Measurements from ENCODE around the gene QSOX2. TPM values are rescaled to one million over a fixed set of nuclear protein-coding genes. Genes with fewer than 3 reads are reported as not detected.

QSOX2 gene
- total and polyA plus RNA-seq, 4 donors = 0.79 to 12.7 (median 4.3) TPM

DNA sequence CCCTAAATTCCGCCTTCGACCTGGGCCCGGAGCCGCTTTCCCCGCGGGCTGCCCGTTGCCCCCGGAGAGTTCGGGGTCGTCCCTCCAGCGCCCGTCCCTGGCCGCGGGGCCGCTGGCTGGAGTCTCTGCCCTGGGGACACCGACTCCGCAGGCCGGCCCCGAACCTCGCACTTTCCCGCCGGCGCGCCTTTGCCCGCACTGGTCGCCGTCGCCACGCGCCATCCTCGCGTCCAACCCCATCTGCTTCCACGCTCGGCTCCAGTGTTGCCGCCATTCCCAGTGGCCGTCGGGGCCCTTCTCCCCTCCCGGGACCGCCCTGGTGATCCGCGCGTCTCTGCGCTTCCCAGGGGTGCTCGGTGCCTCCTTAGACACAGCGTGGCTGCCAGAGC is 51.7 kb downstream of the QSOX2 start:
- TF ChIP-seq TAF1 (conservative IDR thresholded peaks at IDR 0.05) (no peak), FOXA1 (IDR thresholded peaks at IDR 0.05) (no peak), SP1 (IDR thresholded peaks at IDR 0.05) (no peak), HNF4G (IDR thresholded peaks at IDR 0.05) (no peak), HNF4A (conservative IDR thresholded peaks at IDR 0.05) (no peak), RXRA (IDR thresholded peaks at IDR 0.05) (no peak), JUND (IDR thresholded peaks at IDR 0.05) (no peak), NR2F2 (IDR thresholded peaks at IDR 0.05) (no peak), RAD21 (IDR thresholded peaks at IDR 0.05) (no peak), EGR1 (IDR thresholded peaks at IDR 0.05; ENCODE audit: low read depth in 2 of 2) (no peak)
- TF ChIP-seq, protein P1, sequence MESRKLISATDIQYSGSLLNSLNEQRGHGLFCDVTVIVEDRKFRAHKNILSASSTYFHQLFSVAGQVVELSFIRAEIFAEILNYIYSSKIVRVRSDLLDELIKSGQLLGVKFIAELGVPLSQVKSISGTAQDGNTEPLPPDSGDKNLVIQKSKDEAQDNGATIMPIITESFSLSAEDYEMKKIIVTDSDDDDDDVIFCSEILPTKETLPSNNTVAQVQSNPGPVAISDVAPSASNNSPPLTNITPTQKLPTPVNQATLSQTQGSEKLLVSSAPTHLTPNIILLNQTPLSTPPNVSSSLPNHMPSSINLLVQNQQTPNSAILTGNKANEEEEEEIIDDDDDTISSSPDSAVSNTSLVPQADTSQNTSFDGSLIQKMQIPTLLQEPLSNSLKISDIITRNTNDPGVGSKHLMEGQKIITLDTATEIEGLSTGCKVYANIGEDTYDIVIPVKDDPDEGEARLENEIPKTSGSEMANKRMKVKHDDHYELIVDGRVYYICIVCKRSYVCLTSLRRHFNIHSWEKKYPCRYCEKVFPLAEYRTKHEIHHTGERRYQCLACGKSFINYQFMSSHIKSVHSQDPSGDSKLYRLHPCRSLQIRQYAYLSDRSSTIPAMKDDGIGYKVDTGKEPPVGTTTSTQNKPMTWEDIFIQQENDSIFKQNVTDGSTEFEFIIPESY (IDR thresholded peaks at IDR 0.05) = no peak
- TF ChIP-seq, protein P2, sequence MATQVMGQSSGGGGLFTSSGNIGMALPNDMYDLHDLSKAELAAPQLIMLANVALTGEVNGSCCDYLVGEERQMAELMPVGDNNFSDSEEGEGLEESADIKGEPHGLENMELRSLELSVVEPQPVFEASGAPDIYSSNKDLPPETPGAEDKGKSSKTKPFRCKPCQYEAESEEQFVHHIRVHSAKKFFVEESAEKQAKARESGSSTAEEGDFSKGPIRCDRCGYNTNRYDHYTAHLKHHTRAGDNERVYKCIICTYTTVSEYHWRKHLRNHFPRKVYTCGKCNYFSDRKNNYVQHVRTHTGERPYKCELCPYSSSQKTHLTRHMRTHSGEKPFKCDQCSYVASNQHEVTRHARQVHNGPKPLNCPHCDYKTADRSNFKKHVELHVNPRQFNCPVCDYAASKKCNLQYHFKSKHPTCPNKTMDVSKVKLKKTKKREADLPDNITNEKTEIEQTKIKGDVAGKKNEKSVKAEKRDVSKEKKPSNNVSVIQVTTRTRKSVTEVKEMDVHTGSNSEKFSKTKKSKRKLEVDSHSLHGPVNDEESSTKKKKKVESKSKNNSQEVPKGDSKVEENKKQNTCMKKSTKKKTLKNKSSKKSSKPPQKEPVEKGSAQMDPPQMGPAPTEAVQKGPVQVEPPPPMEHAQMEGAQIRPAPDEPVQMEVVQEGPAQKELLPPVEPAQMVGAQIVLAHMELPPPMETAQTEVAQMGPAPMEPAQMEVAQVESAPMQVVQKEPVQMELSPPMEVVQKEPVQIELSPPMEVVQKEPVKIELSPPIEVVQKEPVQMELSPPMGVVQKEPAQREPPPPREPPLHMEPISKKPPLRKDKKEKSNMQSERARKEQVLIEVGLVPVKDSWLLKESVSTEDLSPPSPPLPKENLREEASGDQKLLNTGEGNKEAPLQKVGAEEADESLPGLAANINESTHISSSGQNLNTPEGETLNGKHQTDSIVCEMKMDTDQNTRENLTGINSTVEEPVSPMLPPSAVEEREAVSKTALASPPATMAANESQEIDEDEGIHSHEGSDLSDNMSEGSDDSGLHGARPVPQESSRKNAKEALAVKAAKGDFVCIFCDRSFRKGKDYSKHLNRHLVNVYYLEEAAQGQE (IDR thresholded peaks at IDR 0.05) = no peak
- TF ChIP-seq, protein P3, sequence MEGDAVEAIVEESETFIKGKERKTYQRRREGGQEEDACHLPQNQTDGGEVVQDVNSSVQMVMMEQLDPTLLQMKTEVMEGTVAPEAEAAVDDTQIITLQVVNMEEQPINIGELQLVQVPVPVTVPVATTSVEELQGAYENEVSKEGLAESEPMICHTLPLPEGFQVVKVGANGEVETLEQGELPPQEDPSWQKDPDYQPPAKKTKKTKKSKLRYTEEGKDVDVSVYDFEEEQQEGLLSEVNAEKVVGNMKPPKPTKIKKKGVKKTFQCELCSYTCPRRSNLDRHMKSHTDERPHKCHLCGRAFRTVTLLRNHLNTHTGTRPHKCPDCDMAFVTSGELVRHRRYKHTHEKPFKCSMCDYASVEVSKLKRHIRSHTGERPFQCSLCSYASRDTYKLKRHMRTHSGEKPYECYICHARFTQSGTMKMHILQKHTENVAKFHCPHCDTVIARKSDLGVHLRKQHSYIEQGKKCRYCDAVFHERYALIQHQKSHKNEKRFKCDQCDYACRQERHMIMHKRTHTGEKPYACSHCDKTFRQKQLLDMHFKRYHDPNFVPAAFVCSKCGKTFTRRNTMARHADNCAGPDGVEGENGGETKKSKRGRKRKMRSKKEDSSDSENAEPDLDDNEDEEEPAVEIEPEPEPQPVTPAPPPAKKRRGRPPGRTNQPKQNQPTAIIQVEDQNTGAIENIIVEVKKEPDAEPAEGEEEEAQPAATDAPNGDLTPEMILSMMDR (IDR thresholded peaks at IDR 0.05; ENCODE audit: low read depth, low read length, missing input control) = no peak
- whole genome bisulfite sequencing = 5% methylated on average over 45 of the region's 45 CpGs
- Histone ChIP-seq H3K4me1 (ENCODE audit: control insufficient read depth in 4 of 4, insufficient read depth in 4 of 4, low read length in 3 of 4) (peaks cover 0 to 11% (median 2%) of the 10 kb centered on the region in 4 donors), H3K9ac (ENCODE audit: low read depth in 1 of 2, low read length in 2 of 2) (no peak overlapping the region), H3K27ac (ENCODE audit: low read depth in 1 of 2, low read length in 2 of 2) (no peak overlapping the region), H3K27me3 (ENCODE audit: control insufficient read depth in 4 of 4, insufficient read depth in 4 of 4, low read length in 3 of 4) (peaks cover 3 to 61% (median 6%) of the 10 kb centered on the region in 4 donors), H3K36me3 (ENCODE audit: control insufficient read depth in 4 of 4, insufficient read depth in 3 of 4, low read depth in 1 of 4, low read length in 3 of 4) (no peaks in the 10 kb centered on the region), H3K9me3 (ENCODE audit: control insufficient read depth in 4 of 4, low read length in 3 of 4) (no peaks in the 10 kb centered on the region), H3K4me3 (ENCODE audit: low read depth in 1 of 3, low read length in 3 of 3) (no peak overlapping the region)
- no peak for DNase-seq (ENCODE audit: low spot score)

DNA sequence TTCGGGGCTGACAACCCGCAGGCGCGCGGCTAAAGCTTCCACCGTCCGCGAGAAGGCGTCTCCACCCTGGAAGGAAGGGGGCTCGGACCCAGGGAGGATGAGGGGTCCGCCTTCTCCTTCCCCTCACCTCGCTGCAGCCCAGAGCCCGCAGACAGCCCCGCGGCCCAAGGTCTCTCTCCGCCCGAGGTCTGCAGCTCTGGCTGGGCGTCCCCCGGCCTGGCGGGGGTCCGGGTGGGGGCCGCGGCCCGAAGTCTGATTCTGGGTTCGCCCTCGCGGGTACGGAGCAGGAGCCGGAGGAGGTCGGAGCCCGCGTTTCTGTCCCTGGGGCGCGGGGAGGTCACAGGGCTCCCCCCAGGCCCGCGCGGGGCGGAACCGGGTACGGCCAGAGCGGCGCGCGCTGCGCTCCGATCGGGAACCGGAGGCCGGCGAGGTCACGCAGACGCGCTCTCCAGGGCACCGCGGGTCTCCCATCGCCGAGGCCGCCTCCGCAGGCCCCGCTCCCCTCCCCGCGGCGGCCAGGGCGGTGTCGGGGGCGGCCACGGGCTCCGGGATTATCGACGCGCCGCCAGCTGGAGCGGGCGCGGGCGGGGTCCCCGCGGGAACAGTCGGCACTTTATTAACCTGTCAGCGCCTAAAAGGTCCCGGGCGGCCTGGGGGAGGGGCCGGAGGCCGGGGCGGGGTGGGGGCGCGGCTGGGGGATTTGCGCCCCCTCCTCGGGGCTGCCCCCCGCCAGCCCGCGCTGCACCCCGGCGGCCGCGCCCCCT is 52.3 kb downstream of the QSOX2 start:
- DNase-seq (ENCODE audit: low spot score) = no peak
- WGBS = 6% methylated on average over 96 of the region's 96 CpGs
- no peaks in the 10 kb centered on the region for H3K9me3 ChIP-seq (ENCODE audit: control insufficient read depth in 4 of 4, low read length in 3 of 4)
- TF ChIP-seq, protein P1 (IDR thresholded peaks at IDR 0.05) = no peak
- no peak for TF ChIP-seq FOXA2 (IDR thresholded peaks at IDR 0.05)
- no peak for TF ChIP-seq SP1 (IDR thresholded peaks at IDR 0.05)
- TF ChIP-seq YY1 (IDR thresholded peaks at IDR 0.05) = no peak
- TF ChIP-seq, protein P2 (IDR thresholded peaks at IDR 0.05) = no peak
- TF ChIP-seq, protein P4, sequence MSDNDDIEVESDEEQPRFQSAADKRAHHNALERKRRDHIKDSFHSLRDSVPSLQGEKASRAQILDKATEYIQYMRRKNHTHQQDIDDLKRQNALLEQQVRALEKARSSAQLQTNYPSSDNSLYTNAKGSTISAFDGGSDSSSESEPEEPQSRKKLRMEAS (IDR thresholded peaks at IDR 0.05) = no peak
- TF ChIP-seq RAD21 (IDR thresholded peaks at IDR 0.05) = no peak
- TF ChIP-seq, protein P5, sequence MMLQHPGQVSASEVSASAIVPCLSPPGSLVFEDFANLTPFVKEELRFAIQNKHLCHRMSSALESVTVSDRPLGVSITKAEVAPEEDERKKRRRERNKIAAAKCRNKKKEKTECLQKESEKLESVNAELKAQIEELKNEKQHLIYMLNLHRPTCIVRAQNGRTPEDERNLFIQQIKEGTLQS (IDR thresholded peaks at IDR 0.05) = no peak
- no peak for TF ChIP-seq NR2F2 (IDR thresholded peaks at IDR 0.05)
- TF ChIP-seq RXRA (IDR thresholded peaks at IDR 0.05) = no peak
- TF ChIP-seq TAF1 (conservative IDR thresholded peaks at IDR 0.05) = no peak

More for the DNA sequence above, 52.3 kb downstream of the QSOX2 start:
- H3K4me3 ChIP-seq (ENCODE audit: low read depth in 1 of 3, low read length in 3 of 3) = no peak overlapping the region
- no peak overlapping the region for H3K27ac ChIP-seq (ENCODE audit: low read depth in 1 of 2, low read length in 2 of 2)
- peaks cover 0 to 10% (median 2%) of the 10 kb centered on the region in 4 donors for H3K4me1 ChIP-seq (ENCODE audit: control insufficient read depth in 4 of 4, insufficient read depth in 4 of 4, low read length in 3 of 4)
- H3K27me3 ChIP-seq (ENCODE audit: control insufficient read depth in 4 of 4, insufficient read depth in 4 of 4, low read length in 3 of 4) = peaks cover 3 to 56% (median 6%) of the 10 kb centered on the region in 4 donors
- H3K9ac ChIP-seq (ENCODE audit: low read depth in 1 of 2, low read length in 2 of 2) = no peak overlapping the region
- H3K36me3 ChIP-seq (ENCODE audit: control insufficient read depth in 4 of 4, insufficient read depth in 3 of 4, low read depth in 1 of 4, low read length in 3 of 4) = no peaks in the 10 kb centered on the region

All from liver (tissue), 9 donors.